ENCODE results near the gene COMMD1.

GRCh38 chr2:62142054-62142453 lies 236.6 kb downstream of the COMMD1 start:
- no peak for TF ChIP-seq CTCF (IDR thresholded peaks at IDR 0.05; ENCODE audit: low read length)
- TF ChIP-seq EZH2phosphoT487 (IDR thresholded peaks at IDR 0.05; ENCODE audit: low read length), result no peak
- TF ChIP-seq EZH2 (optimal IDR thresholded peaks at IDR 0.05; ENCODE audit: low read depth, low read length), result no peak
